OCI-LY7 (cell line): ENCODE data around the gene CORO7.

Experiments
- CTCF ChIP-seq: fragments of 200-600 bp; sonication (generic); conservative IDR thresholded peaks from 2 replicates; pipeline ENCODE4 v1.5.1; 2014; ENCODE audit warnings: mild to moderate bottlenecking, antibody characterized with exemption, low read length, moderate library complexity, mixed read lengths
- EZH2phosphoT487 ChIP-seq: fragments of 200-600 bp; sonication (generic); IDR thresholded peaks from 2 replicates; pipeline ENCODE4 v1.6.1; 2018; ENCODE audit warnings: low read depth, borderline replicate concordance, mild to moderate bottlenecking, mixed run types, antibody characterized with exemption, low read length, moderate library complexity, mixed read lengths

GRCh38 chr16:4340443-4340842 lies 76.0 kb downstream of the CORO7 start:
- no peak for TF ChIP-seq CTCF
- no peak for TF ChIP-seq EZH2phosphoT487
